GM12892 (cell line): Measurements from ENCODE around the gene C6orf120.

Source experiments
- POLR2A ChIP-seq: IDR thresholded peaks from 2 replicates; pipeline ENCODE4 v1.6.1; 2011; ENCODE audit warnings: low read depth, low read length, control low read depth
- POLR2AphosphoS5 ChIP-seq: IDR thresholded peaks from 2 replicates; pipeline ENCODE4 v1.6.1; 2011; ENCODE audit warnings: low read depth, low read length, control low read depth
- TAF1 ChIP-seq: IDR thresholded peaks from 2 replicates; pipeline ENCODE4 v1.6.1; 2011; ENCODE audit warnings: low read depth, mild to moderate bottlenecking, control low read depth, low read length, borderline replicate concordance

- no peak for TF ChIP-seq POLR2A
- no peak for TF ChIP-seq POLR2AphosphoS5
- no peak for TF ChIP-seq TAF1
Observed at GRCh38 chr6:169671563-169671962, 30.4 kb upstream of the C6orf120 start.
